ENCODE data around the gene DERL3.

DERL3 gene

DNA sequence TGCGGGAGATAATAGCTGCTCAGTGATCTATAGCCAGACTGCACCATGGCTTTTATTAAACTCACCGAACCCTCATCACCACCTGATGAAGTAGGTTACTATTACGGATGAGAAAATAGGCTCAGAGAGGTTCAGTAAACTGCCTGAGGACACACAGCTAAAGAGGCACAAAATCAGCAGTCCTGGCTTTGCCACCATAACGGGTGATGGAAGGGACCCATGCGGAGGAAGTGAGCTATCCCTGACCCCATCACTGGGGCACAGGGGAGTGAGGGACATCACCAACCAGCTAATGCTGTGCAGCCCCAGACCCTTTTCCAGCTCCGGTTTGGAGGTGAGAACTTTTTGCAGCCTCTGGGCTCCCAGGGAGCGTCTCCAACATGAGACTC lies 7.3 kb upstream of the DERL3 start:
- no peak for DNase-seq

DNA sequence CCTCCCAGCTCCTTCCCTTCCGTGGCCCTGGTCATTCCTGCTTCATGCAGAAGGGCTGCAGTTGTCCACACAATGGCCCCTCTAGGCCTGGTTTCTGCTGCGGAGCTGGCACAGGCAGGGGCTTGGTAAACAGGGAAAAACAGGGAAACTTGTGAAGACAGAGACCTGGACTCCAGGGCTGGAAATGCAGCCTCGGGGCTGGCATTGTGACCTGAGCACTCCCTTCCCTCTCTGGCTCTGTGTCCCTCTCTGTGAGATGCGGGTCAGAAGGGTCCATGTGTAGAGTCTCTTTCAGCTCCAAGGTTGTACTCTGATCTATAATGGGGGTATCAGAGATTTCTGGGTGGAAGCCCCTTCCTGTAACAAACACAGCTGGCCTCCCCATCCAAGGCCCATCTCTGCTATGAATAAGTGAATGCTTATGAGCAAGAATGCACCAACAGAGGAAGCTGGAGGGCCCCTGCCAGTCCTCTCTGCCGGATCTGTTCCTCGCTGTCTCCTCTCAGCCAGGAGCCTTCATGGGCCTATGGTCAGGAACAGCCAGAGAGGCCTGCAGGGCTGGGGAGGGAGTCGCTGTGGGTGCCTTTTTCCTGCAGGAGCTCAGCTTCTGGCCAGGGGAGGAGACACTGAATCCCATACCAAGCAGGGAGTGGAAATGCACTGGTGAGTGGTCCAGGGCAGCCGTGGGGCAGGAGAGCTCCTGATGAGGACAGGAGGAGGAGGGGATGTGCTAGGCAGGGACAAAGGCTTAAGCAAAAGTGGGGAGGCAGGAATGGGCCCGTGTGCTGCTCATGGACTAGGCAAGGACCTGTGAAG lies 6.7 kb upstream of the DERL3 start:
- no peak for DNase-seq

DNA sequence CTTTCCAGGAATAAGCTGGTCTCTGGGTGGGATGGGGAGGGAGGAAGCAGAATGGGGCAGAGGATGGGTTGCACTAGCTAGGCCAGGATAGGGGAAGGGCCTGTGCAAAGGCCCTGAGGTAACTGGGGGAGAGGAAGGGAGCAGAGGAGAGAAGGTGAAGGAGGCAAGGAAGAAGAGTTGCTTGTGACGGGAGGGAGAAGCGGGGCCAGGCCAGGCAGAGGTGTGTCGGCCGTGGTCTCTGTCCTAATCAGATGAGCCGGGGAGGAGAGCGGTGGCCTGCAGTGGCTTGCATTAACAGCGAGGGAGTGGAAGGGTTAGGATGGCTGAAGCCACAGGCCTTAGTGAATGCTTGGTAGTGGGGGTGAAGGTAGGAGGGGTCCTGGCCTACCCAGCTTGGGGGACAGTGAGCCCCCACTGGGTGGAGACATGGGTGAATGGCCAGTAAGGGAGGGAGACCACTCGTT lies 6.0 kb upstream of the DERL3 start:
- no peak for DNase-seq

DNA sequence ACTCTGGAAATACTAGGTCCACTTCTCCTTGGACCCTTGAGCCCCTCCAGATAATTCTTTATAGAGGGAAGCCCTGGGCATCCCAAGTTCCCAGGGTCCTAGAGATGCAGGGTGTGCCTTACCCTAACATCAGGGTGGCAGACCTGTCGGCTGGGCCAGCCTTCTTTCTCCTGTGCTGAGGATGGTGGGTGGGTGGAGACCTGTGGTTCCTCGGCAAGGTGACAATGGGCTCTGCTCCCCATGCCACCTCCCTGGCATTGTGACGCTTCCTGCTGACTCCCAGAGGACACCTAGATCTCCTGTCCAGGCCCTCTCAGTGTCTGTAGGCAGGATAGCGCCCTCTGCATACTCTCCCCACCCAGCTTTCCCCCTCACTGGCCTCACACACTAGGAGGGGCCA lies 3.8 kb upstream of the DERL3 start:
- DNase-seq, result no peak

DNA sequence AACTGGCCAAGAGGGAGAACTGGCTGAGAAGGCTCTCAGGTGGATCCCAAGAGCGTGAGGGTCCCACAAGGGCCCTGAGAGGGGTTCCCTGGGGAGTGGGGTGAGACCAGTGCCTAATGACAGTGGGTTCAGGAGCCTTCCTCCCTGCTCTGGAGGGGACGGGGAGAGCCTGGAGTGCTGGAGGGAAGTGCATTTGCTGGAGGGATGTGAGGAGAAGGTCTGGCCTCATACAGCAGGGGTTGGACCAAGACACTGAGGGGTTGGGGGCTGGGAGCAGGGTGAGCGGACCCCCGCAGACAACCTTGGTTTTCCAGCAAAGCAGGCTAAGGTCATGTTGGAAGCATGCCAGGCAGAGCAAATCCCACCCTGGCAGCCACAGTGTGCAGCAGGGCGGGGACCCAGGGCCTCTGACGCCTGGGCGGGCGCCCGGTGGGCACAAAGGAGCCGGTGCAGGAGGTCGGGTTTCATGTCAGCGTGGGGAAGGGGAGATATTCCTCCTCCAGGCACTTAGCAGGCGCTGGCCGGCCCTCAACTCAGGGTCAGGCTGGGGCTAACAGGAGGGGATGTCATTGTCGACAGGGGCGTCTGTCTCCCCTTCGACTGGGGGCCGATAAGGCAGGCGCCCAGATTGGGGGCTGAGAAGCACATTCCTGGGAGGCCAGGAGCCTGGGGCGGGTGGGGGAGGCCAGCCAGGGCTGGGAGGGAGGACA lies 3.1 kb upstream of the DERL3 start:
- DNase-seq, result no peak

DNA sequence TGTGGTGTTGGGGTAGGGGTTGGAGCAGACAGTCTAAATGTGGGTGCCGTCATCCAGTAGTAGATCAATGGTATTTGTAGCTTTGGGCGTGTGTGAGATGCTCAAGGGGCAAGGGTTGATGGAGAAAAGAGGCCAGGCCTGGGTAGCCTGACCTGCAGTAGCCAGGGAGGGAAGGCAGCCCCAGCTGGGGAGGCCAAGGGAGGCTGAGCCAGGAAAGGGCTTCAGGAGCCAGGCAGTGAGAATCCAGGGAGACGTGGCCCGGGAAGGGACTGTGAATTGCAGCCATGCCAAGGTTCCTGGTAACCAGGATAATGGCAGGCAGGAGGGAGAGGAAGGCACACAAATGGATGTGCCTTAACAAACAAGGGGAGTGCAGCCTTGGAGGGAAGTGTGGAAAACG lies 2.5 kb upstream of the DERL3 start:
- DNase-seq, result no peak

DNA sequence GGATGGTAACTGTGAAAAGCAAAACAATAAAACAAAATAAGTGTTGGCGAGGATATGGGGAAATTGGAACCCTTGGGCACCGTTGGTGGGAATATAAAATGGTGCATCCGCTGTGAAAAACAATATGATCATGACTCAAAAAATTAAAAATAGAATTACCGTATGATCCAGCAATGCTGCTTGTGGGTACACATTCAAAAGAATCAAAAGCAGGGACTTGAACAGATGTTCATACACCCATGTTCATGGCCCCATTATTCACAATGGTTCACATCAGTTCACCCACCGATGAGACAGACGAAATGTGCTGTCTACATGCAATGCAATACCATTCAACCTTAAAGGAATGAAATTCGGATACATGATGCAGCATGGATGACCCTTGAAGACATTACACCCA lies 1.2 kb upstream of the DERL3 start:
- DNase-seq, result no peak

DNA sequence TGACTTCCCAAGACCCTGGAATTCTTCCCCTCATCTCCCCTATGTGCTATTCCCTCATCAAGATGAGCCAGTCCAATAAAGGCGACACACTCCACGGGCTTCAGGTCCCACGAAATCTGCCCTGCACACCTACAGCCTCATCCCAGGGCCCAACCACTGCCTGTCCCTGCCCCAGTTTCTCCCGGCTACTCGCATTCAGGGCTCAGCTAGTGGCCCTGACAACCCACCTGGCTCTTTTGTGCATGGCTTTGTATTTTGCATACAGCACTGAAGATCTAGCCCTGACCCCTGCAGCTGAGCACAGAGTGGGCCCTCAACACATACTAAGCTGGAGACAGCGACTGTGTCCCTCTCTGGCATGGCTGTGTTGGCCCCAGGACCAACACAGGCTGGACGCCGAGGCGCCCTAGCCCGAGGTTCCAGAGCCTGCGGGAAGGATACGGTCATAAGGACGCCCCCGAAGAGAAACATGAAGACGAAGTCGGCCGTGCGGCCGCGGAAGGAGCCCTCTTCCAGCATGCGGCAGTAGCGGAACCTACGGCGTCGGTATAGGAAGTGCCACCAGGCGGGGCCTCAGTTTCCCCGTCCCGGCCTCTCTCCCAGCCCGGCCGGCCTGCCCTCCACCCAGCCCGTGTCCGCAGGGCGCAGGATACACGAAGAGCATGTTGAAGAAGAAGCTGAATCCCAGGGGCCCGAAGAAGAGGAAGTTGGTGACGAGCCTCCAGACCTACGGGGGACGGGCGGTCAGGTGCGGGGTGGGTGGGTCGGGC lies 710 bp downstream of the DERL3 start:
- no peak for DNase-seq

DNA sequence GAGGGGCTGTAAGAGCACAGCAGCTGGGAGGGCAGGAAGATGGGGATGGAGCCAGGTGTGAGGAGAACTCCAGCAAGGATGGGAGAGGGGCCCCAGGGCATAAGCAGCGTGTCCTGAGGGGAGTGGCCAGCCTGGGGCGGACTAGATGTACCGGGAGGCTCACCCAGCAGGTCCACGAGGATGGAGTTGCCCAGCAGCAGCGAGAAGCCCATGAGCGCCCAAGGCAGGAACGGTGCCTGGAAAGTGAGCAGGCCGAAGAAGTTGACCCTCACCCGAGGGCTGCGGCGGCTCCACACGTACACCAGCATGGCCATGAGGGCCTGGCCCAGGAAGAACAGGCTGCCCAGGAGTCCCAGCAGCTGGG lies 1.3 kb downstream of the DERL3 start:
- DNase-seq, result no peak

DNA sequence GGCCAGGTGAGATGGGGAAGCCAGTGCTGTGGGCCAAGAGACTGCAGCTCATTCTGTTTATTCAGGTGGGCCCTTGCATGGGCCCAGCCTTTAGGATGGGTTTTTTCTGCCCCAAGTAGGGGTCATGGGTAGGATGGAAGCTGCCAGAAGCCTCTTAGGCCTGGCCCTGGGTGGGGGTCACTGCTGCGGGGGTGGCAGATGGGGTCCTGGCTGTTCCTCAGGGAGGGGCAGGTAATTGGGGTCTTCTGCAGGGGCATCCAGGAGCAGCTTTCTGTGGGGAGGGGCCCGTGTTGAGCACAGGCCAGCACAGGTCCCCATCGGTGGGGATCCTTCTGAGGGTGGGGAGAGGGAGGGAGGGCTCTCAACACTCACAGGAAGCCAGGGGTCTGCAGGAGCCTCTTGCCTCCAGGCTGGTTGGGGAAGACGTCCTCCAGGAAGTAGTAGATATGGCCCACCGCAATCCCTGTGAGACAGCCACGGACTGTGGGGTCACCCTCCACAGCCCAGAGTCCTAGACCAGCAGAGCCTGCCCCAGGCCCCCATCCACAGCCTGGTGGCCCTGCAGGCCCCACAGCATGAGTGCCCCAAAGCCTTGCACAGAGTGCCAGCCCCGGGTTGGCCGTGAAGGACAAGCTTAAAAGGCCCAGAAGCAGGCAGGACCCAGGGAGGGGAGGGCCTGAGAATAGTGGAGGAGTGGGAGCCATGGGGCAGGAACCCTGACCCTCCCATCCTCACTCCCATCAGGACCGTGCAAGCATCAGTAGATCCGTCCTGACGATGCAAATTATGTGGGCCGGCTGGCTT lies 1.9 kb downstream of the DERL3 start:
- DNase-seq, result no peak

DNA sequence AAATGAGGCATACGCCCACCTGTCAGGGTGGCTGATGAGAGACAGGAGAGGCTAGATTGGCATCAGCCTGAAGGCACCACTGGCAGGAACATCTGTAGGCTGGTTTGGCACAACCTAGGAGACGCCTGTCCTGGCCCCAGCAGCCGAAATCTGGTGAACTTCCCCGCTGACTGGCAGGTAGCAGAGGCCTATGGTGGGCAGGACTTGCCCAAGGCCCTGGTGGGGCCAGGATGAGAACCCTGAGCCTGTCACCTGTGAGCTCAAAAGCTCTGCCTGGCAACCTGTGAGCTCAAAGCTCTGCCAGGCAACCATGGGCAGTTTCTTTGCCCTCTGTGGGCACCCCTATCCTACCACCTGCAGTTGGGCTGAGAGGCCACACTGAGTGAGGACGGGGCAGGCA lies 2.5 kb downstream of the DERL3 start:
- no peak for DNase-seq

DNA sequence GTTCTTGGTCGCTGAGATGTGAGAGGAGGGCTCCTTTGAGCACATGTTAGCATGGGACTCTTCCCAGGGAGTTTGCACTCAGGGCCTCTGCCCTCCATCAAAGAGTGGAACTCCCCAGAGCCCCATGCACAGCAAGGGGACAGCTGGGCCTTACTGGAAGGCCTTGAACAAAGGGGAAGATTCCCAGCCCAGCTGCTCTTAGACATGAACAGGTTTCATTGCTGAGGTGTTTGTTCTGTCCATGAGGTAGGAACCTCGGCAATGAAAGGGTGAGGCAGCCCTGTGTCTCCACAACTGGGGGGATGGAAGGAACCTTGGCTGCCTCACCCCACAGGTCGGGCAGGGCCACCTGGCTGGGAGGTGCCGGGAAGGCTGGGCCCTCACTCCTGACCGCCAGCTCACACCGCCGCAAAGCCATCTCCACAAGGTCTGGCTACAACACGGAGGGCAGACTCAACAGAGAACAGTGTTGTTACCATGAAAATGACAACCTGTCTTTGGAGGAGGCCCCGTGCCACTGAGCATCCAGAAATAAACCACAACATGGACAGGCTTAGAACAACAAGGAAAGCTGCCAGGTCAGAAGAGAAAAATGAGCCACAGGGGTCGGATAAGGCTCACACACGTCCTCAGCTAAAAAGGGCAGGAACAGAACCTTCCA lies 3.2 kb downstream of the DERL3 start:
- no peak for DNase-seq

DNA sequence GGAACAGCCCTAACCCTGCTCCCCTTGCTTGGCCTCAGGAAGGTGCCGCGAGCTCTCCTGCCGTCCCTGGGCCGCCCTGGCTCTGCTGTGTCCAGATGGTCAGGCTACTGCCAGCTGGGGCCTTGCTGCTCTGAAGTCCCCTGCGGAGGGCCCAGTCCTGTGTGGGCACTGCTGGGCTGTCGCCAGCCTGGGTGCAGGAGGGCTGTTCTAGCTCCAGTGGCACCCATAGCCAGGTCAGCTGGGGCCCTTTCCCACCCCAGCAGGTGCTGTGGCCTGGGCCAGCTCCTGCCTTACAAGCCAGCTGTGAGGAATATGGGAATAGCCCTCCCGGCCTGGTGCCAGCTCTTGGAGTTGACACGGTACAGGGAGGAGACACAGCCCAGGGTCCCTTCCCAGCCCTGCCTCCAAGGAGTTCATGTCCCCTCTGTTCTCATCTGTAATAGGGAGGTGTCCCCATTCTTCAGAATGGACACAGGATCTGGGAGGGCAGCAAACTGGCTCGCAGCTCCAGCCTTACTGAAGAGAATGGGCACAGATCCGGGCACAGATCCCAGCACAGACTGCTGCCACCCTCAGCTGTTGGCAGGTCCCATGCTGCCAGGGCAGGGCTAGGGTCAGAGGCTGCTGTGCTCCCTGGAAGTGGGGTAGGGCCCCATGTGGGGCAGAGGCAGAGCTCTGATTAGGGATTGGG lies 3.9 kb downstream of the DERL3 start:
- no peak for DNase-seq

DNA sequence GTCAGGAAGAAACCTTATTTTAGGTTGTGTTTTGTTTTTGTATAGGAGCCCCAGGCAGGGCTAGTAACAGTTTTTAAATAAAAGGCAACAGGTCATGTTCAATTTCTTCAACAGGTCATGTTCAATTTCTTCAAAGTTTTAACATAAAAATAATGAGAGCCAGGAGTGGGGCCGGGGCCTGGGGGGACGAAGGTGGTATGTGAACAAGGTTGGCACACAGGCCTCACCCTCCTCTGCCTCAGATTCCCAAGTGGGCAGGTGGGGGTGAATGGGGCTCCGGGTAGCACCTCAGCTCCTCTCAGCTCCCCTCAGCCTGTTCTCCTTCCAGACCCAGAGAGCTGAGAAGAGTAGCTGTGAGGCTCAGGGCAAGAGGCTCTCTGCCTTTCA lies 4.4 kb downstream of the DERL3 start:
- DNase-seq, result no peak

DNA sequence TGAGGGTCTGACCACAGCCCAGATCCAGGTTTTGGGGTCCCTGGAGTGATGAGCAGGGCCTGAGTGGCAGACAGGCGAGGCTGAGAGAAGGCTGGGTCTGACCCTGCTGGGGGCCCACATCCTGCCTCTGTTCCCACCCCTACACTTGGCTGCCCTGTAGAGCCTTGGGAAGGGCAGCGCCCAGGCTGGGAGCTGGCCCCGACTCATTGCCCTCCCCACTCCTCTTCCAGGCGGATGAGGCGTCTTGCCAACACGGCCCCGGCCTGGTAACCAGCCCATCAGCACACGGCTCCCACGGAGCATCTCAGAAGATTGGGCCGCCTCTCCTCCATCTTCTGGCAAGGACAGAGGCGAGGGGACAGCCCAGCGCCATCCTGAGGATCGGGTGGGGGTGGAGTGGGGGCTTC lies 4.9 kb downstream of the DERL3 start:
- DNase-seq, result no peak

DNA sequence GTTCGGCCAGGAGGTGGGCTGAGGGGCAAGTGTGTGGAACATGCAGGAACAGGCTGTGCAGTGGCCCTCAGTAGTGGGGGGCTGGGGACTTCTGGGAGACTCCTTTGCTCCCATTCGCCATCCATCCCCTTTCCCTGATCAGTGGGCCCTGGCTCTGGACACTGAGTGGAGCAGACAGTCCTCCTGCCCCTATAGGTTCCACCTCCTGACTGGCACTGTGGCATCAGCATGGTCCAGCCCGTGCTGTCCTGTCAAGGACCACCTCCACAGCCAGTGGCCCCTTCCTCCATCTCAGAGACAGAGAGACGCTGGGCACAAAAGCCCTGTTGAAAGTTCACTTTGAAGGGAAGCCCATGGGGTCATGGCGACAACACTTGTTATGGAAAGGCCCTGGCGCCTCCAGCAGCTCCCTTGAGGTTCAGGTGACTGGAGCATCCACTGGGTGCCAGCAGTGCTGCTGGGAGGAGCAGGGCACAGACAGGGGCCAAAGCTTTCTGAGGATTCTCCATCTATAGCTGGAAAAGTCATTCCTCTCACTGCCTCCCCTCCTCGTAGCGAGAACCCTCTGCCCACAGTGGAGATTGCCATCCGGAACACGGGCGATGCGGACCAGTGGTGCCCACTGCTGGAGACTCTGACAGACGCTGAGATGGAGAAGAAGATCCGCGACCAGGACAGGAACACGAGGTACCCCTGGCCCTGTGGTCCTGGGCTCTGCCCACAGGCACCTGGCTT lies 5.6 kb downstream of the DERL3 start:
- no peak for DNase-seq

DNA sequence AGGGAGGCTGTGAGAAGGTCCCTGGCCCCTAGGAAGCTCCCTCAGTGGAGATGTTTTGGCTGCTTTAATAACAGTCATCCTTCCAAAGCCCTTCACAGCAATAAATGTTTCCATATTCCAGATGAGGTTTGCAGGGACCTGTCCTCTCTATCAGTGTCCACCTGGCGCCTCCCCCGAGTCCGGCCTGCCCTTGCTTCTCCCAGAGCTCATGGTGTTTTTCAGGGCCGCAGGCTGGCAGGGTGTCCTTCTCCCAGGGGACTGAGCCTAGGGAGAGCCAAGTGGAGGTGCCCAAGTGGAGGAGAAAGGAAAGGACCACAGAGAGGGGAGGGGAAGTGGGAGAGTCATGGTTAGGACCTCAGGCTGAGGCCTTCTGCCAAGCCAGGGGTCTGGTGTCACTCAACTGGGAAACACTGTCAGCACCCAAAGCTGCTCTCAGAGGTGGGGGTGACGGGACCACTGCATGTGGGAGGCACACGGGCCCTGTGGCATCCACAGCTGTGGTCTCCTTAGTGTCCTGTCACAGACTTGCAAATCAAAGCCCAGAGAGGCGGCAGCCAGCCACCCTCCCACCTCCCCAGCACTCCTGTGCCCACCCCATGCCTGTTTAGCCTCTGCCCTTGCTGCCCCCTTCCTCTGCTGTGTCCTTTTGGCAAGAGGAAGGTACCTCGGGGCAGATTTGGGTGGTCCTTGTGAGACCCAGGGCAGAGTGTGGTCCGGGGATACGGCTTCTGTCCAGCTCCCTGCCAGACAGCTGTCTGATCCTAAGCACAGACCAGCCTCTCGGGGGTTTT lies 6.4 kb downstream of the DERL3 start:
- no peak for DNase-seq

DNA sequence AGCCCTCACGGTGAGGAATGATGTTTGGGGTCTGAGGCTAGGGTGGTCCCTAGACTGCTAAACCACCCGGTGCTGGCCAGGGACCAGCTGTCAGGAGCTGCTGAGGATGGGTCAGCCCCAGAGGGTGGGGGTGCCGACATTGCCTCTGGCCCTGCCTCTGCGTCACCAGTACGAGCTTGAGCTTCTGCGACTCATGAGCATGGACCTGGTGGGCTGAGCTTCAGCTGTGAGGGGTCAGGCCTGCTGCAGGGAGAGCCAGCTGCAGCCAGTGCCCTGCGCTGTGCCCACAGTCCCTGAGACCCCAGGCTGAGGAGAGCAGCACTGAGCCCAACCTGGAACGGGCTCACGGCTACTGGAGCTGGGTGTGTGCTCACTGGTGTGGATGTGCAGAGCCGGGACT lies 7.0 kb downstream of the DERL3 start:
- DNase-seq, result no peak

DNA sequence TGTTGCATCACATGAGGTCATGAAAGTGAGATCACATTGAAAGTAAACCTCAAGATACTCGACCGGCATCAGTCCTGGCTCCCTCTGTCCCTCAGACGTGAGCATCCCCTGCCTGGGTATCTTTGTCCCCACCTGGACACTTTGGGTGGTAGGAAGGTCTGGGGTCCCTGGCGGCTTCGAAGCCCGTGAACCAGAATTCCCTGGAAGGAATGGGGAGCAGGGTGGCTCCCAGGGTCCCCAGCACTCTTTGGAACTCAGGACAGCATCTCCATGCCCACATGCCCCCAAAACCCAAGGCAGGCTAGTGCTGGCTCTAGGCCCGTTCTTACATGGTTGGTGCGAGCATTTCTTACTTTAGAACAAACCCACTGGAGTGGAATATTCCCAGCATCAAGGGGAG lies 7.5 kb downstream of the DERL3 start:
- no peak for DNase-seq

DNA sequence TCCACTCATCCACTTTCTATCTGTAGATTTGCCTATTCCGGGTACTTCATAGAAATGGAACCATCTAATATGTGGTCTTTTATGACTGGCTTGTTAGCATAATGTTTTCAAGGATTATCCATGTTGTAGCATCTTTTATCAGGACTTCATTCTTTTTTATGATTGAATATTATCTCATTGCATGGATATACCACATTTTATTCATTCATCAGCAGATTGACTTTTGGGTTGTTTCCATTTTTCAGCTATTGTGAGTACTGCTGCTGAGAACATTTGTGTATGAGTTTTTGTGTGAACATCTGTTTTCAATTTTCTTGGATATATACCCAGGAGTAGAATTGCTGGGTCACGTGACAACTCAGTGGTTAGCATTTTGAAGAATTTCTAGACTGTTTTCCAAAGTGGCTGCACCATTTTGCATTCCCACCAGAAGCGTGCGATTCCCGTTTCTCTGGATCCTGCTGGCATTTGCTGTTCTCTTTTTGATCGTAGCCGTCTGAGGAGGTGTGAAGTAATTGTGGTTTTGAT lies 8.9 kb downstream of the DERL3 start:
- DNase-seq, result no peak

Data from stimulated activated naive CD4-positive, alpha-beta T cell treated with Interleukin-2 at 50 U/mL for 16 hours (primary cell).